GM12878 (cell line): ENCODE results near the gene COL4A1. TPM values are rescaled to one million over a fixed set of nuclear protein-coding genes. Genes with fewer than 3 reads are reported as not detected.

Source experiments
- ATAC-seq: fragments of 200-7000 bp; cut with Tn5 transposase; 3 replicates; pipeline ENCODE4 v1.9.1; 2020; ENCODE audit warnings: mild to moderate bottlenecking, moderate library complexity
- BruUV-seq: library from RNA; stranded (reverse); fragments of 400-500 nt; replicated peaks from 2 replicates; lab custom pipeline; 2021; lab: Mats Ljungman, UMichigan
- CTCF ChIA-PET: fragments of 300-600 bp; sonication (Branson Sonifier 250); formaldehyde crosslinking; extraction: SDS; loops from one replicate; lab custom pipeline; 2021; ENCODE audit warnings: inconsistent platforms; lab: Yijun Ruan, JAX
- POLR2A ChIA-PET: fragments of 350-600 bp; formaldehyde crosslinking; extraction: SDS; loops from one replicate; lab custom pipeline; 2021; ENCODE audit warnings: inconsistent platforms; lab: Charles Lee
- RAD21 ChIA-PET: fragments of 300-600 bp; sonication (Branson Sonifier 250); formaldehyde crosslinking; loops from one replicate; lab custom pipeline; 2023; ENCODE audit warnings: antibody characterized with exemption; ENCODE audit not compliant: unreplicated experiment; lab: Charles Lee
- SMC1A ChIA-PET: fragments of 300-600 bp; sonication (Branson Sonifier 250); formaldehyde crosslinking; loops from one replicate; lab custom pipeline; 2023; ENCODE audit not compliant: unreplicated experiment, uncharacterized antibody; lab: Charles Lee
- DNase-seq: peaks from one replicate; pipeline ENCODE4 v3.0.0-alpha.2; 2011; ENCODE audit warnings: low read depth, low spot score
- FAIRE-seq: peaks from 3 replicates; lab custom pipeline; 2011; peaks lifted over from hg19 to GRCh38; lab: Jason Lieb, UNC
- H2AFZ ChIP-seq: 2 replicates; pipeline ENCODE4 v1.6.0; 2011; ENCODE audit warnings: low read depth, low read length, control low read depth; ENCODE audit not compliant: control insufficient read depth
- H3K27ac ChIP-seq: 2 replicates; pipeline ENCODE4 v1.5.1; 2011; ENCODE audit warnings: control low read depth; ENCODE audit not compliant: control insufficient read depth, insufficient read depth
- H3K27me3 ChIP-seq, 2 experiments: replicated peaks in 1 of 2; 2 replicates each; pipeline versions ENCODE4 v1.6.0 to v1.6.1; 2011; ENCODE audit warnings: low read length in 1 of 2; ENCODE audit not compliant: control insufficient read depth in 2 of 2, insufficient read depth in 2 of 2
- H3K36me3 ChIP-seq, 2 experiments: 2 replicates each; pipeline ENCODE4 v1.5.1; 2011; ENCODE audit warnings: low read length in 1 of 2; ENCODE audit not compliant: control insufficient read depth in 2 of 2, insufficient read depth in 2 of 2
- H3K4me1 ChIP-seq: 2 replicates; pipeline ENCODE4 v1.6.1; 2011; ENCODE audit warnings: mild to moderate bottlenecking, low read length, moderate library complexity, mixed read lengths; ENCODE audit not compliant: control insufficient read depth, insufficient read depth
- H3K4me2 ChIP-seq: 2 replicates; pipeline ENCODE4 v1.6.0; 2011; ENCODE audit warnings: control low read depth; ENCODE audit not compliant: control insufficient read depth, insufficient read depth
- H3K4me3 ChIP-seq: fragments of 200-600 bp; sonication (generic); 2 replicates; pipeline ENCODE4 v1.5.1; 2016
- H3K79me2 ChIP-seq: 2 replicates; pipeline ENCODE4 v1.6.0; 2011; ENCODE audit warnings: low read length; ENCODE audit not compliant: control insufficient read depth, insufficient read depth
- H3K9ac ChIP-seq: 2 replicates; pipeline ENCODE4 v1.8.0; 2011; ENCODE audit warnings: low read length, control low read depth, mixed read lengths; ENCODE audit not compliant: control insufficient read depth, insufficient read depth
- H3K9me3 ChIP-seq: replicated peaks from 3 replicates; pipeline ENCODE4 v1.5.1; 2011; ENCODE audit warnings: mild to moderate bottlenecking, low read length; ENCODE audit not compliant: control insufficient read depth, insufficient read depth
- H4K20me1 ChIP-seq: 2 replicates; pipeline ENCODE4 v1.6.0; 2011; ENCODE audit not compliant: control insufficient read depth, insufficient read depth
- CBFB ChIP-seq: IDR thresholded peaks from 2 replicates; pipeline ENCODE4 v1.6.1; 2016; ENCODE audit warnings: antibody characterized with exemption, low read depth
- CHD4 ChIP-seq: fragments of 200-600 bp; sonication (generic); IDR thresholded peaks from 2 replicates; pipeline ENCODE4 v1.6.1; 2016; ENCODE audit warnings: mild to moderate bottlenecking
- E4F1 ChIP-seq: fragments of 450-650 bp; IDR thresholded peaks from 2 replicates; pipeline ENCODE4 v1.6.1; 2018; ENCODE audit warnings: borderline replicate concordance, mild to moderate bottlenecking; ENCODE audit not compliant: partially characterized antibody
- EED ChIP-seq: sonication (generic); IDR thresholded peaks from 2 replicates; pipeline ENCODE4 v1.6.1; 2016; ENCODE audit warnings: antibody characterized with exemption, low read depth
- HDGF ChIP-seq: fragments of 450-650 bp; IDR thresholded peaks from 2 replicates; pipeline ENCODE4 v1.6.1; 2016; ENCODE audit warnings: antibody characterized with exemption
- KDM1A ChIP-seq: fragments of 200-600 bp; sonication (generic); IDR thresholded peaks from 2 replicates; pipeline ENCODE4 v1.6.1; 2016; ENCODE audit warnings: borderline replicate concordance
- NFYA ChIP-seq: IDR thresholded peaks from 2 replicates; pipeline ENCODE4 v1.6.1; 2011; ENCODE audit warnings: low read depth, mild to moderate bottlenecking, low read length, improper control_type of control experiment, borderline replicate concordance
- NFYB ChIP-seq: IDR thresholded peaks from 2 replicates; pipeline ENCODE4 v1.6.1; 2011; ENCODE audit warnings: low read depth, mild to moderate bottlenecking, low read length, improper control_type of control experiment, moderate library complexity; ENCODE audit not compliant: insufficient read depth
- NR2C1 ChIP-seq: fragments of 450-650 bp; IDR thresholded peaks from 2 replicates; pipeline ENCODE4 v1.6.1; 2017; ENCODE audit warnings: antibody characterized with exemption, mild to moderate bottlenecking, moderate library complexity
- PML ChIP-seq: IDR thresholded peaks from 2 replicates; pipeline ENCODE4 v1.6.1; 2012; ENCODE audit warnings: low read length, inconsistent platforms
- SMARCA5 ChIP-seq: fragments of 450-650 bp; IDR thresholded peaks from 2 replicates; pipeline ENCODE4 v1.6.1; 2017; ENCODE audit warnings: mild to moderate bottlenecking
- SREBF2 ChIP-seq: IDR thresholded peaks from 2 replicates; pipeline ENCODE4 v1.6.1; 2012; ENCODE audit warnings: mild to moderate bottlenecking, low read length
- STAT1 ChIP-seq: fragments of 450-650 bp; conservative IDR thresholded peaks from 2 replicates; pipeline ENCODE4 v1.6.1; 2014; ENCODE audit warnings: antibody characterized with exemption, mild to moderate bottlenecking
- WGBS: methylation state at CpG from one replicate; pipeline ENCODE4 v1.1.6; 2016; ENCODE audit warnings: low lambda C conversion rate; ENCODE audit not compliant: insufficient replicate concordance, insufficient coverage; ENCODE audit errors: missing lambda C conversion rate; 5-methylcytosine and 5-hydroxymethylcytosine counted together
- in situ Hi-C: fragments of 300-500 bp; cut with MboI; formaldehyde crosslinking; loops from 9 replicates; pipeline ENCODE4 v1.14.3; 2018; ENCODE audit warnings: mixed read lengths
- intact Hi-C: fragments of 100-400 bp; cut with micrococcal nuclease; formaldehyde crosslinking; loops from one replicate; pipeline ENCODE4 v1.14.2; 2022; ENCODE audit not compliant: unreplicated experiment
- polyA plus RNA-seq, 11 experiments: library from polyadenylated mRNA; depleted of rRNA in 4 of 11; unstranded in 6 of 11; stranded (reverse) in 5 of 11; fragments of >200 nt; fragmentation: Nextera tagmentation in 4 of 11; fragmentation: Illumina TruSeq in 1 of 11; extraction: Ambion mirVana in 4 of 11; extraction: Trizol in 1 of 11; gene quantifications; 1 replicate in 1 of 11; 2 replicates in 10 of 11; pipeline versions ENCODE4 v1.2.1 to v1.2.3, GENCODE V29; 2011 to 2016; ENCODE audit warnings: inconsistent platforms in 2 of 11, missing spikeins in 2 of 11, low read depth in 1 of 11
- total RNA-seq, 4 experiments: library from RNA; depleted of rRNA in 3 of 4; stranded (reverse); fragments of >200 nt in 3 of 4; fragmentation: Illumina TruSeq in 1 of 4; extraction: Trizol in 1 of 4; gene quantifications; 2 replicates each; pipeline versions ENCODE4 v1.2.1 to v1.2.3, GENCODE V29; 2013 to 2021

COL4A1 gene
- total and polyA plus RNA-seq, 10 of the 15 experiments (the other 5 are each of a cell fraction or from before 2014, with no cell fraction given) = 0.07 to 0.31 (median 0.13) TPM; not detected in 6

GRCh38 chr13:110129539-110130186 is 177.3 kb downstream of the COL4A1 start:
- no peak for DNase-seq
- ChIA-PET CTCF (interaction anchor here (1.8 kb wide), 1 partner anchor 11 kb away, joined by 6 read pairs; no protein-coding TSS in a partner anchor), POLR2A (no interaction called here), SMC1A (no interaction called here), RAD21 (interaction anchor here (0.6 kb wide), 1 partner anchor 1168 kb away, joined by 3 read pairs; no protein-coding TSS in a partner anchor)
- Histone ChIP-seq H2AFZ (no peak overlapping the region), H3K4me2 (no peak overlapping the region), H3K79me2 (no peaks in the 10 kb centered on the region), H3K4me3 (no peak overlapping the region), H3K9ac (no peak overlapping the region), H3K27ac (no peak overlapping the region), H4K20me1 (no peaks in the 10 kb centered on the region), H3K4me1 (no peaks in the 10 kb centered on the region), H3K27me3 (no peaks in the 10 kb centered on the region), H3K36me3 (no peaks in the 10 kb centered on the region), H3K9me3 (no peaks in the 10 kb centered on the region; the same call in 2 of the 3 replicates)
- no peak for FAIRE-seq
- in situ Hi-C loops (loop anchor here (5.0 kb wide), 1 partner anchor 967 kb away; no protein-coding TSS in a partner anchor), intact Hi-C loops (loop anchor here (10.0 kb wide), 2 partner anchors 435 to 585 kb away; partner anchors contain the start of genes ING1 and RAB20)
- no peak for TF ChIP-seq CBFB
- no peak for TF ChIP-seq SMARCA5
- no peak for TF ChIP-seq E4F1
- no peak for TF ChIP-seq PML
- TF ChIP-seq EED = no peak
- TF ChIP-seq NFYB = no peak
- TF ChIP-seq STAT1 = no peak
- no peak for TF ChIP-seq HDGF
- no peak for TF ChIP-seq KDM1A
- no peak for TF ChIP-seq SREBF2
- no peak for TF ChIP-seq NFYA
- TF ChIP-seq CHD4 = no peak
- TF ChIP-seq NR2C1 = no peak
- ATAC-seq = no peak
- 45% methylated on average over 13 of the region's 14 CpGs for WGBS
- no TSS peak for BruUV-seq
